HEK293T (cell line): ENCODE measurements around the gene GULP1.

Experiments
- CTCF ChIA-PET: fragments of 350-600 bp; formaldehyde crosslinking; extraction: SDS; loops from one replicate; lab custom pipeline; 2021; ENCODE audit warnings: antibody characterized with exemption, inconsistent platforms; lab: Yijun Ruan, JAX
- POLR2A ChIA-PET: fragments of 350-600 bp; formaldehyde crosslinking; extraction: SDS; loops from one replicate; lab custom pipeline; 2020; ENCODE audit warnings: antibody characterized with exemption, inconsistent platforms; lab: Yijun Ruan, JAX
- DNase-seq: peaks from one replicate; pipeline ENCODE4 v3.0.0; 2012; ENCODE audit warnings: mixed read lengths; ENCODE audit errors: extremely low spot score
- ARNT ChIP-seq: fragments of 450-650 bp; IDR thresholded peaks from 2 replicates; pipeline ENCODE4 v1.6.1; 2017; ENCODE audit warnings: mild to moderate bottlenecking
- BHLHE40 ChIP-seq: fragments of 450-650 bp; IDR thresholded peaks from 2 replicates; pipeline ENCODE4 v1.6.1; 2016; ENCODE audit warnings: mild to moderate bottlenecking, moderate library complexity, borderline replicate concordance
- CTBP1 ChIP-seq: fragments of 450-650 bp; IDR thresholded peaks from 2 replicates; pipeline ENCODE4 v1.6.1; 2016; ENCODE audit warnings: borderline replicate concordance
- ELF4 ChIP-seq: fragments of 450-650 bp; IDR thresholded peaks from 2 replicates; pipeline ENCODE4 v1.6.1; 2017; ENCODE audit warnings: antibody characterized with exemption
- FOXA1 ChIP-seq: fragments of 450-650 bp; IDR thresholded peaks from 2 replicates; pipeline ENCODE4 v1.6.1; 2016; ENCODE audit warnings: mild to moderate bottlenecking
- FOXK2 ChIP-seq: fragments of 450-650 bp; IDR thresholded peaks from 2 replicates; pipeline ENCODE4 v1.6.1; 2016; ENCODE audit warnings: mild to moderate bottlenecking
- FOXM1 ChIP-seq: fragments of 450-650 bp; IDR thresholded peaks from 2 replicates; pipeline ENCODE4 v1.6.1; 2017; ENCODE audit warnings: mild to moderate bottlenecking, borderline replicate concordance
- HDGF ChIP-seq: fragments of 450-650 bp; IDR thresholded peaks from 2 replicates; pipeline ENCODE4 v1.6.1; 2017; ENCODE audit warnings: antibody characterized with exemption, borderline replicate concordance
- L3MBTL2 ChIP-seq: fragments of 450-650 bp; conservative IDR thresholded peaks from 2 replicates; pipeline ENCODE4 v1.6.1; 2016; ENCODE audit warnings: mild to moderate bottlenecking
- LEF1 ChIP-seq: fragments of 450-650 bp; IDR thresholded peaks from 2 replicates; pipeline ENCODE4 v1.6.1; 2017; ENCODE audit warnings: mild to moderate bottlenecking, borderline replicate concordance
- NFRKB ChIP-seq: fragments of 450-650 bp; IDR thresholded peaks from 2 replicates; pipeline ENCODE4 v1.6.1; 2016; ENCODE audit warnings: mild to moderate bottlenecking, moderate library complexity
- SP1 ChIP-seq: fragments of 450-650 bp; IDR thresholded peaks from 2 replicates; pipeline ENCODE4 v1.6.1; 2017
- SUZ12 ChIP-seq: fragments of 450-650 bp; IDR thresholded peaks from 2 replicates; pipeline ENCODE4 v1.6.1; 2016; ENCODE audit warnings: mild to moderate bottlenecking
- TARDBP ChIP-seq: fragments of 450-650 bp; IDR thresholded peaks from 2 replicates; pipeline ENCODE4 v1.6.1; 2016
- ZNF384 ChIP-seq: fragments of 450-650 bp; IDR thresholded peaks from 2 replicates; pipeline ENCODE4 v1.6.1; 2016
- TF ChIP-seq, protein P1 (sequence below): fragments of 450-650 bp; IDR thresholded peaks from 2 replicates; pipeline ENCODE4 v1.6.1; 2016

Gene GULP1

DNA sequence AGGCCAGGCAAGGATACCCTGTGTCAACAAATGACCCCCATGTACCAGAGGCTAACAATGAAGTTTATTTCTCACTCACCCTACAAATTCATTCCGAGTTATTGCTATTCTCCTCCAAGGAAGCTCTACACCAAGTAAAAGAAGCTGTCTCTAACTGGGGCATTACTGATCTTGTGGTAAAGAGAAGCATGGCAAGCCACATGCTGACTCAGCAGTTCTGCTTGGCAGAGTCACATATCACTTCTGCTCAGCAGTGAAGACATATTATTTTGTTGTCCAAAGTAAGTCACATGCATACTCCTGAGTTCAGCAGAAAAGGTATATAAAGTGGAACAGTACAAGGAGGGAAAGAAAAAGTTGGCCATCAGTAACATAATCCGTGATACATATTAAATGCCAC is 315.8 kb downstream of the GULP1 start:
- CTCF ChIA-PET: no interaction called here
- POLR2A ChIA-PET: no interaction called here
- TF ChIP-seq LEF1: no peak
- no peak for TF ChIP-seq CTBP1
- no peak for TF ChIP-seq ELF4
- TF ChIP-seq FOXK2: no peak
- DNase-seq: no peak

DNA sequence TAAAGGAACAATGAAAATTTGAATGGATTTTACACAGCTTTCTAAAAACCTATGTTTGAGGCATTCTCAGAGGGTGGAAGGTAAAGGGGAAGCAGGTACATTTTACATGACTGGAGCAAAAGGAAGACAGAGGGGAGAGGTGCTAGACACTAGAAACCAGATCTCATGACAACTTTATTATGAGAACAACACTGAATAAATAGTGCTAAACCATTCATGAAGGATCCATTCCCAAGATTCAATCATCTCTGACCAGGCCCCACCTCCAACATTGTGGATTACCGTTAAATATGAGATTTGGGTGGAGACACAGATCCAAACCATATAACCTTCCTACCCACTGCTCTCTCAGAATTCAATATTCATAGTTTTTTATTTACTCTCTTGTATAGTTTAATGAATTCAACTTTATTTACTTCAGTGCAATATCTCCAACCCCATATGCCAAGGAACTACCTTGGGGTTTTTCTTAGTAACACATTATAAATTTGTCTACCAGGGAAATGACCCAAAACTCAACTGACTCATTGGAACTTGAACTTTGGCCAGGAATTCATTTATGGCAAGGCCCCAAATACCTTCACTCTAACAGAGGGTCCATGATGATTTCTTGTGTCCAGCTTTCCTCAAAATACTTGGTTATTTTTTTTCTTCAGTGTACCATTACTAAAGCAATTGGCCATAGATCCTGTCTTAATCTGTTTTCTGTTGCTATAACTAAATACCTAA is 317.8 kb downstream of the GULP1 start:
- POLR2A ChIA-PET: no interaction called here
- DNase-seq: no peak
- TF ChIP-seq FOXA1 (no peak), ELF4 (no peak), ARNT (no peak), TARDBP (no peak), ZNF384 (no peak), FOXK2 (no peak), BHLHE40 (no peak), LEF1 (no peak), SP1 (no peak), CTBP1 (no peak), HDGF (no peak), NFRKB (no peak), FOXM1 (no peak), L3MBTL2 (no peak), SUZ12 (no peak)
- TF ChIP-seq, protein P1, sequence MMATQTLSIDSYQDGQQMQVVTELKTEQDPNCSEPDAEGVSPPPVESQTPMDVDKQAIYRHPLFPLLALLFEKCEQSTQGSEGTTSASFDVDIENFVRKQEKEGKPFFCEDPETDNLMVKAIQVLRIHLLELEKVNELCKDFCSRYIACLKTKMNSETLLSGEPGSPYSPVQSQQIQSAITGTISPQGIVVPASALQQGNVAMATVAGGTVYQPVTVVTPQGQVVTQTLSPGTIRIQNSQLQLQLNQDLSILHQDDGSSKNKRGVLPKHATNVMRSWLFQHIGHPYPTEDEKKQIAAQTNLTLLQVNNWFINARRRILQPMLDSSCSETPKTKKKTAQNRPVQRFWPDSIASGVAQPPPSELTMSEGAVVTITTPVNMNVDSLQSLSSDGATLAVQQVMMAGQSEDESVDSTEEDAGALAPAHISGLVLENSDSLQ: no peak
- CTCF ChIA-PET: no interaction called here

DNA sequence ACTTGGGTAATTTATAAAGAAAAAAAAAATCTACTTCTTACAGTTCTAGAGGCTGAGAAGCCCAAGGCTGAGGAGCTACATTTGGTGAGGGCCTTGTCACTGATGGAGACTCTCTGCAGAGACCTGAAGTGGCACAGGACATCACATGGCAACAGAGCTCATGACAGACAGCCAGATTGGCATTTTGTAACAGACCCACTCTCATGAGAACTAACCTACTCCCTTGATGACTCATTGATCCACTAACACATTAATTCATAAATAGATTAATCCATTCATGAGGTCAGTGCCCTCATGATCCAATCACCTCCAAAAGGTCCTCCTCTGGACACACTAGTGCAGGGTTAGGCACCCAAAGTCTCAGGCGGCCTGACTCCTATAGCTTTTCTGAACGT is 318.4 kb downstream of the GULP1 start:
- no peak for DNase-seq
- CTCF ChIA-PET: no interaction called here
- TF ChIP-seq LEF1: no peak
- TF ChIP-seq NFRKB: no peak
- no peak for TF ChIP-seq L3MBTL2
- no peak for TF ChIP-seq ARNT
- no peak for TF ChIP-seq SUZ12
- no peak for TF ChIP-seq BHLHE40
- no peak for TF ChIP-seq ELF4
- POLR2A ChIA-PET: no interaction called here

DNA sequence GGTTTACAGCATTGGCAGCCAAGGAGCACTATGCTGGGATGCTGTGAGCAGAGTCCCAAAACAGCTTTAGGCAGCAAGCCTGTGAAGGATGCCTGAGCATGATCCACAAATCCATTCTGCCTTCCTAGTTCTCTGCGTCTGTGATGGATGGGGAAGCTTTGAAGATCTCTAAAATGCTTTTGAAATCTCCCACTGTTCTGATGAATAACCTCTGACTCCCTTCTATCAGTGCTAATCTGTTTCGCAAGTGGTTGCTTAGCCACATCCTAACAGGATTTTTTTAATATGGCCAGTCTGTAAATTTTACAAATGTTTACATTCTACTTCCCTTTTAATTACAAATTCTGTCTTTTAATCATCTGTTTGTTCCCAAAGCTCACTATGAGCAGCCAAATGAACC is 319.2 kb downstream of the GULP1 start:
- no peak for DNase-seq
- TF ChIP-seq NFRKB: no peak
- no peak for TF ChIP-seq LEF1
- no peak for TF ChIP-seq HDGF
- no peak for TF ChIP-seq BHLHE40
- no peak for TF ChIP-seq FOXM1
- TF ChIP-seq ELF4: no peak
- no peak for TF ChIP-seq CTBP1
- ChIA-PET POLR2A (no interaction called here), CTCF (no interaction called here)

DNA sequence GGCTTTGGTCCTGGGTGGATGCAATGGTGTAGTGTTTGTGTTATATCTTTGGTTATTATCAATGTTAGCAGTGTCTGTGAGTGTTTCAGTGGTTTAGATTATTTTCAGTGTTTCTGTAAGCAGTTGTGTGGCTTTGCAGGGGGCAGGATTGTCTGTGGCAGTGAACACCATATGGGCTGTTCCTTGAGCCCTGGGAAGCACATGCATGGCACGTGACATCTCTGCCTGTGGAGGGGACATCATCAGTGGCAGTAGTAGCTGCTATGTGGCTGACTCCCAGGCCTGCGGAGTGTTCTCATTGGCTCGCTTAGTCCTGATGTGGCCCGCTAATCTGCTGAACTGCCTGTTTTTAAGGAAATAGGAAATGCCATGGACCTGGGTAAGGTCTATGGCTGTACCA is 327.5 kb downstream of the GULP1 start:
- DNase-seq: no peak
- TF ChIP-seq HDGF: no peak
- no peak for TF ChIP-seq SP1
- no peak for TF ChIP-seq BHLHE40
- TF ChIP-seq FOXK2: no peak
- TF ChIP-seq LEF1: no peak
- TF ChIP-seq CTBP1: no peak
- no peak for TF ChIP-seq ELF4
- no peak for TF ChIP-seq NFRKB
- TF ChIP-seq L3MBTL2: no peak
- TF ChIP-seq, protein P1: no peak
- TF ChIP-seq ARNT: no peak
- no peak for TF ChIP-seq FOXA1
- TF ChIP-seq SUZ12: no peak
- no peak for TF ChIP-seq ZNF384
- ChIA-PET CTCF (no interaction called here), POLR2A (no interaction called here)

DNA sequence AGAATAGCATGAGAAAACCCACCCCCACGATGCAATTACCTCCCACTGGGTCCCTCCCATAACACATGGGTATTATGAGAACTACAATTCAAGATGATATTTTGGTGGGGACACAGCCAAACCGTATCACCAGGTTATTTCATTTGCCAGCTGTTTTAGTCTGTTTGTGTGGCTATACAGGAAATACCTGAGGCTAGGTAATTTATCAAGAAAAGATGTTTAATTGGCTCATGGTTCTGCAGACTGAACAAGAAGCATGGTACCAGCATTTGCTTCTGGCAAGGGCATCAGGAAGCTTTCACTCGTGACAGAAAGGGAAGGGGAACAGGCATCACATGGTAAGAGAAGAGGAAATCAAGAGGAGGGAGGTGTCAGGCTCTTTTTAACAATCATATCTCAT is 329.2 kb downstream of the GULP1 start:
- TF ChIP-seq SP1: no peak
- no peak for TF ChIP-seq TARDBP
- no peak for TF ChIP-seq FOXM1
- no peak for TF ChIP-seq FOXK2
- no peak for TF ChIP-seq LEF1
- no peak for TF ChIP-seq NFRKB
- TF ChIP-seq L3MBTL2: no peak
- TF ChIP-seq ARNT: no peak
- TF ChIP-seq ZNF384: no peak
- no peak for TF ChIP-seq CTBP1
- TF ChIP-seq, protein P1: no peak
- TF ChIP-seq ELF4: no peak
- no peak for TF ChIP-seq BHLHE40
- POLR2A ChIA-PET: no interaction called here
- no peak for DNase-seq
- CTCF ChIA-PET: no interaction called here
